Measurements from ENCODE around the gene INSR. TPM values are rescaled to one million over a fixed set of nuclear protein-coding genes. Genes with fewer than 3 reads are reported as not detected.

INSR gene
- total RNA-seq, 1 donor from 2014 or later, result 14.1 TPM

DNA sequence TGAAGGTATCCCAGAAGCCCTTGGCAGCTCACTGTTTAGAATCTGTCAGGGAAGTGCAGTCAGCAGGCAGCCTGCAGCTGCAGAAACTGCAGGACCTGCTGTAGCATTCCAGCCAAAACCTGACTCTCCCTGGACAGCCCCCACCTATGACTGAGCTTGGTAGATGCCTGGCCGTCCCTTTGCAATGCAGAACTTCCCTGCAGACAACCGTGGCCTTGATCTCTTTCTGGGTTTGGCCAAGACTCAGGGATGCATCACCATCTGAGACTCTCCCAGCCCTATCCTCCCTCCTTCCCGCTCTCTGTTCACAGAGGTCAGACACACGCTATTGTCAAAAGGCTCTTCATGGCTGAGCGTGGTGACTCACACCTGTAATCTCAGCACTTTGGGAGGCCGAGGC is 125.3 kb downstream of the INSR start:
- no peaks in the 10 kb centered on the region for H3K4me1 Mint-ChIP-seq
- H3K9me3 Mint-ChIP-seq, result peaks cover 8% of the 10 kb centered on the region
- no peak overlapping the region for H3K4me3 Mint-ChIP-seq
- DNase-seq (ENCODE audit: low read depth, low spot score), result no peak
- peak overlapping the region; percentile 67 for H3K27ac Mint-ChIP-seq (ENCODE audit: unreplicated experiment)
- TF ChIP-seq, protein P1, sequence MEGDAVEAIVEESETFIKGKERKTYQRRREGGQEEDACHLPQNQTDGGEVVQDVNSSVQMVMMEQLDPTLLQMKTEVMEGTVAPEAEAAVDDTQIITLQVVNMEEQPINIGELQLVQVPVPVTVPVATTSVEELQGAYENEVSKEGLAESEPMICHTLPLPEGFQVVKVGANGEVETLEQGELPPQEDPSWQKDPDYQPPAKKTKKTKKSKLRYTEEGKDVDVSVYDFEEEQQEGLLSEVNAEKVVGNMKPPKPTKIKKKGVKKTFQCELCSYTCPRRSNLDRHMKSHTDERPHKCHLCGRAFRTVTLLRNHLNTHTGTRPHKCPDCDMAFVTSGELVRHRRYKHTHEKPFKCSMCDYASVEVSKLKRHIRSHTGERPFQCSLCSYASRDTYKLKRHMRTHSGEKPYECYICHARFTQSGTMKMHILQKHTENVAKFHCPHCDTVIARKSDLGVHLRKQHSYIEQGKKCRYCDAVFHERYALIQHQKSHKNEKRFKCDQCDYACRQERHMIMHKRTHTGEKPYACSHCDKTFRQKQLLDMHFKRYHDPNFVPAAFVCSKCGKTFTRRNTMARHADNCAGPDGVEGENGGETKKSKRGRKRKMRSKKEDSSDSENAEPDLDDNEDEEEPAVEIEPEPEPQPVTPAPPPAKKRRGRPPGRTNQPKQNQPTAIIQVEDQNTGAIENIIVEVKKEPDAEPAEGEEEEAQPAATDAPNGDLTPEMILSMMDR (conservative IDR thresholded peaks at IDR 0.05), result no peak
- no peaks in the 10 kb centered on the region for H3K27me3 Mint-ChIP-seq (ENCODE audit: low read depth)
- peaks cover 31% of the 10 kb centered on the region for H3K36me3 Mint-ChIP-seq (ENCODE audit: low read depth)

DNA sequence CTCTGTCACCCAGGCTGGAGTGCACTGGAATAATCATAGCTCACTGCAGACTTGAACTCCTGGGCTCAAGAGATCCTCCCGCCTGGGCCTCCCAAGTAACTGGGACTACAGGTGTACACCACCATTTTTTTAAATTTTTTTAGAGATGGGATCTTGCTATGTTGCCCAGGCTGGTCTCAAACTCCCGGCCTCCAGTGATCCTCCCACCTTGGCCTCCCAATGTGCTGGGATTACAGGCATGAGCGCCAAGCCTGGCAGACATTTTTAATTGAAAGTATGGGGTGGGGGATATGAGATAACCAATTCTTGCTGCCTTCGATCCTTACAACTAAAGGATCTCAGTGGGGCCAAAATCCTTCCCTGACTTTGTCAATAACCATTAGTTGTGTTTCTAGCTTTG is 132.9 kb downstream of the INSR start:
- Mint-ChIP-seq H3K4me1 (no peaks in the 10 kb centered on the region), H3K4me3 (no peak overlapping the region), H3K27me3 (ENCODE audit: low read depth) (no peaks in the 10 kb centered on the region), H3K36me3 (ENCODE audit: low read depth) (peaks cover 16% of the 10 kb centered on the region), H3K9me3 (no peaks in the 10 kb centered on the region), H3K27ac (ENCODE audit: unreplicated experiment) (no peak overlapping the region)
- no peak for DNase-seq (ENCODE audit: low read depth, low spot score)
- TF ChIP-seq, protein P1 (conservative IDR thresholded peaks at IDR 0.05), result no peak

GRCh38 chr19:7159105-7159933 is 134.9 kb downstream of the INSR start:
- Mint-ChIP-seq H3K27ac (ENCODE audit: unreplicated experiment) (peak overlapping the region; percentile 80), H3K4me3 (no peak overlapping the region), H3K36me3 (ENCODE audit: low read depth) (peaks cover 16% of the 10 kb centered on the region), H3K9me3 (no peaks in the 10 kb centered on the region), H3K27me3 (ENCODE audit: low read depth) (no peaks in the 10 kb centered on the region), H3K4me1 (no peaks in the 10 kb centered on the region)
- DNase-seq (ENCODE audit: low read depth, low spot score), result no peak
- TF ChIP-seq, protein P1 (conservative IDR thresholded peaks at IDR 0.05), result no peak

DNA sequence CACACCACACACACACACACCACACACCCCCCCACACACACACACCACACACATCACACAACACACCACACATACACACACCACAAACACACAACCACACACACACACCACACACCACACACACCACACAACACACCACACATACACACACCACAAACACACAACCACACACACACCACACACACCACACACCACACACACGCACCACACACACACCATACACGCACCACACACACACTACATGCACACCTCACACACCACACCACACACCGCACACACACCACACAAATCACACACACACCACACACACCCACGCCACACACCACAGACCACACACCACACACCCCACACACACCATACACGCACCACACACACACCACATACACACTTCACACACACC is 141.2 kb downstream of the INSR start:
- TF ChIP-seq, protein P1 (conservative IDR thresholded peaks at IDR 0.05), result no peak
- no peaks in the 10 kb centered on the region for H3K27me3 Mint-ChIP-seq (ENCODE audit: low read depth)
- no peak overlapping the region for H3K4me3 Mint-ChIP-seq
- no peaks in the 10 kb centered on the region for H3K4me1 Mint-ChIP-seq
- peaks cover 5% of the 10 kb centered on the region for H3K36me3 Mint-ChIP-seq (ENCODE audit: low read depth)
- no peak for DNase-seq (ENCODE audit: low read depth, low spot score)
- no peaks in the 10 kb centered on the region for H3K9me3 Mint-ChIP-seq
- H3K27ac Mint-ChIP-seq (ENCODE audit: unreplicated experiment), result no peak overlapping the region

DNA sequence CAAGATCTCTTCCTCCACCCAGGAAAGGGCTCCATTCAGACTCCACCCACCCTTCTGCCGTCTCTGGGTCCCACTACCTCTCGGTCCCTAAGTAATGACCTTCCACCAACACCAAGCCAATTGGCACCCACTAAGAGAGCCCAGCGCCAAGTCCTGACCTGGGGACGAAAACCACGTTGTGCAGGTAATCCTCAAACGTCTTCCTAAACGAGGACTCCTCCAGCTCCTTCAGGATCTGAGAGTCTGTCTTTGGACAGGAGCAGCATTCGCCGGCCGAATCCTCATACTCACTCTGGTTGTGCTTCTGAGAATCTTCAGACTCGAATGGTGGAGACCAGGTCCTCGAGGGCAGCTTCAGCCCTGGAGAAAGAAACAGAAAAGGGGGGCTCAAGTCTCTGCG is 141.6 kb downstream of the INSR start:
- Mint-ChIP-seq H3K27ac (ENCODE audit: unreplicated experiment) (peak overlapping the region; percentile 21), H3K9me3 (no peaks in the 10 kb centered on the region), H3K36me3 (ENCODE audit: low read depth) (peaks cover 5% of the 10 kb centered on the region), H3K4me3 (no peak overlapping the region), H3K4me1 (no peaks in the 10 kb centered on the region), H3K27me3 (ENCODE audit: low read depth) (no peaks in the 10 kb centered on the region)
- no peak for DNase-seq (ENCODE audit: low read depth, low spot score)
- TF ChIP-seq, protein P1 (conservative IDR thresholded peaks at IDR 0.05), result no peak
